A673 (cell line): Measurements from ENCODE around the gene PRKCI. TPM values are rescaled to one million over a fixed set of nuclear protein-coding genes. Genes with fewer than 3 reads are reported as not detected.

Experiments used
- BruUV-seq: library from RNA; stranded (reverse); fragments of 400-500 nt; replicated peaks from 2 replicates; lab custom pipeline; 2021; lab: Mats Ljungman, UMichigan
- CTCF ChIA-PET: fragments of 300-600 bp; sonication (Branson Sonifier 250); formaldehyde crosslinking; loops from one replicate; lab custom pipeline; 2022; ENCODE audit warnings: antibody characterized with exemption; lab: Charles Lee
- POLR2A ChIA-PET: fragments of 300-600 bp; sonication (Branson Sonifier 250); formaldehyde crosslinking; loops from one replicate; lab custom pipeline; 2022; ENCODE audit warnings: antibody characterized with exemption; ENCODE audit not compliant: low non-redundant PET; lab: Charles Lee
- DNase-seq: peaks from one replicate; pipeline ENCODE4 v3.0.0-alpha.2; 2015; ENCODE audit warnings: low spot score
- H3K27ac ChIP-seq: fragments of 200-600 bp; sonication (generic); 2 replicates; pipeline ENCODE4 v1.5.1; 2016; ENCODE audit warnings: mixed run types, low read depth, mild to moderate bottlenecking, mixed read lengths, antibody characterized with exemption, low read length; ENCODE audit not compliant: poor library complexity, severe bottlenecking
- H3K27me3 ChIP-seq: fragments of 200-600 bp; sonication (generic); replicated peaks from 2 replicates; pipeline ENCODE4 v1.6.1; 2017; ENCODE audit warnings: mixed run types, low read depth, mild to moderate bottlenecking, mixed read lengths, antibody characterized with exemption, low read length; ENCODE audit not compliant: insufficient read depth, poor library complexity
- H3K36me3 ChIP-seq: fragments of 200-600 bp; sonication (generic); 2 replicates; pipeline ENCODE4 v1.6.1; 2016; ENCODE audit warnings: mixed run types, mild to moderate bottlenecking, mixed read lengths, antibody characterized with exemption, low read length; ENCODE audit not compliant: insufficient read depth, poor library complexity, severe bottlenecking
- H3K4me1 ChIP-seq: fragments of 200-600 bp; sonication (generic); 2 replicates; pipeline ENCODE4 v1.6.1; 2017; ENCODE audit warnings: mixed run types, mild to moderate bottlenecking, mixed read lengths, antibody characterized with exemption, low read length; ENCODE audit not compliant: insufficient read depth, poor library complexity, severe bottlenecking
- H3K4me3 ChIP-seq: fragments of 200-600 bp; sonication (generic); 2 replicates; pipeline ENCODE4 v1.5.1; 2016; ENCODE audit warnings: low read depth, mixed run types, mild to moderate bottlenecking, mixed read lengths, low read length; ENCODE audit not compliant: poor library complexity, severe bottlenecking
- H3K9me3 ChIP-seq: fragments of 200-600 bp; sonication (generic); 2 replicates; pipeline ENCODE4 v1.6.1; 2016; ENCODE audit warnings: mixed run types, low read depth, mild to moderate bottlenecking, mixed read lengths, antibody characterized with exemption, low read length; ENCODE audit not compliant: poor library complexity, severe bottlenecking
- CTCF ChIP-seq: fragments of 300-800, 200-600 bp; sonication (generic); conservative IDR thresholded peaks from 2 replicates; pipeline ENCODE4 v1.5.1; 2017; ENCODE audit warnings: low read depth, mild to moderate bottlenecking, antibody characterized with exemption, low read length, moderate library complexity, mixed read lengths
- EZH2 ChIP-seq: fragments of 200-600 bp; sonication (generic); IDR thresholded peaks from 2 replicates; pipeline ENCODE4 v1.6.1; 2017; ENCODE audit warnings: borderline replicate concordance, low read depth, mild to moderate bottlenecking, mixed read lengths, antibody characterized with exemption, low read length; ENCODE audit not compliant: poor library complexity, severe bottlenecking
- intact Hi-C: fragments of 100-400 bp; cut with micrococcal nuclease; formaldehyde crosslinking; loops from one replicate; pipeline ENCODE4 v1.10.0; 2022; ENCODE audit not compliant: unreplicated experiment
- total RNA-seq: library from RNA; stranded (reverse); gene quantifications from 2 replicates; pipeline ENCODE4 v1.2.3, GENCODE V29; 2021

PRKCI gene
- total RNA-seq, 1 experiment from 2014 or later: 48.2 TPM

DNA sequence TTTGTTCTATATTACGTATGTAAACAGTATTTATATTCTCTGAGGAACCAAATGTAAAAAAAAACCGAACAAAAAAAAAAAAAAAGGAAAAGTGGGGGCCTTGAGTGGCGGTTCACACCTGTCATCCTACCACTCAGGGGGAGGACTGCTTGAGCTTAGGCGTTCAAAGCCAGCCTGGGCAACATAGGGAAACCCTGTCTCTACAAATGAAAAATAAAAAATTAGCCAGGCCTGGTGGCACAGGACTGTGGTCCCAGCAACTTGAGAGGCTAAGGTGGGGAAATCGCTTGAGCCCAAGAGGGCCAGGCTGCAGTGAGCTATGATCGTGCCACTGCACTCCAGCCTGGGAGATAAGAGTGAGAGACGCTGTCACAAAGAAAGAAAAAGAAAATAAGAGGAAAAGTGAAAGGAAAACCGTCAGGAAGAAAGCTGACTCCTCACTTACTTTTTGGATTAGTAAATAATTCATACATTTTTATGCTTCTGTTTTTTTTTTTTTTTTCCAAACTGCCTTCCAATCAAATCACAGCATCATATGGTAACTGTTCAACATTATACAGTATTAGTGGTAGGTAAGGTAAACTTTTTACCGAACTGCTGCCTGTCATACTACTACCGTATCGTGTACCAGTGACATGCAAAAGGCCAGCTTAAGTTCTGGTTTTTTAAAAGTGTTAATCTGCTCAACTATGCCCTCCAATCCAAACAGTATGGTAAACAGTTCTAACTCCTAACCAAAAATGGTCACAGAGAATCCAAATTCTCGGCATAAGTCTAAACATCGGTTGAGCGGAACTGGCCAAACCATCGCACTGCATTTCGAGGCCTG is 41.9 kb upstream of the PRKCI start:
- intact Hi-C loops: loop anchor here (10.0 kb wide), 1 partner anchor 515 kb away; no protein-coding TSS in a partner anchor
- Histone ChIP-seq H3K9me3 (no peaks in the 10 kb centered on the region), H3K4me3 (peak overlapping the region; percentile 82), H3K27ac (peak overlapping the region; percentile 93), H3K36me3 (peaks cover 30% of the 10 kb centered on the region), H3K4me1 (peaks cover 6% of the 10 kb centered on the region), H3K27me3 (no peaks in the 10 kb centered on the region)
- TF ChIP-seq CTCF: no peak
- no peak for TF ChIP-seq EZH2
- ChIA-PET CTCF (no interaction called here), POLR2A (interaction anchor here (0.9 kb wide), 1 partner anchor 159 kb away, joined by 3 read pairs; no protein-coding TSS in a partner anchor)
- BruUV-seq: TSS peak; percentile 51
- DNase-seq: peak; percentile 19

DNA sequence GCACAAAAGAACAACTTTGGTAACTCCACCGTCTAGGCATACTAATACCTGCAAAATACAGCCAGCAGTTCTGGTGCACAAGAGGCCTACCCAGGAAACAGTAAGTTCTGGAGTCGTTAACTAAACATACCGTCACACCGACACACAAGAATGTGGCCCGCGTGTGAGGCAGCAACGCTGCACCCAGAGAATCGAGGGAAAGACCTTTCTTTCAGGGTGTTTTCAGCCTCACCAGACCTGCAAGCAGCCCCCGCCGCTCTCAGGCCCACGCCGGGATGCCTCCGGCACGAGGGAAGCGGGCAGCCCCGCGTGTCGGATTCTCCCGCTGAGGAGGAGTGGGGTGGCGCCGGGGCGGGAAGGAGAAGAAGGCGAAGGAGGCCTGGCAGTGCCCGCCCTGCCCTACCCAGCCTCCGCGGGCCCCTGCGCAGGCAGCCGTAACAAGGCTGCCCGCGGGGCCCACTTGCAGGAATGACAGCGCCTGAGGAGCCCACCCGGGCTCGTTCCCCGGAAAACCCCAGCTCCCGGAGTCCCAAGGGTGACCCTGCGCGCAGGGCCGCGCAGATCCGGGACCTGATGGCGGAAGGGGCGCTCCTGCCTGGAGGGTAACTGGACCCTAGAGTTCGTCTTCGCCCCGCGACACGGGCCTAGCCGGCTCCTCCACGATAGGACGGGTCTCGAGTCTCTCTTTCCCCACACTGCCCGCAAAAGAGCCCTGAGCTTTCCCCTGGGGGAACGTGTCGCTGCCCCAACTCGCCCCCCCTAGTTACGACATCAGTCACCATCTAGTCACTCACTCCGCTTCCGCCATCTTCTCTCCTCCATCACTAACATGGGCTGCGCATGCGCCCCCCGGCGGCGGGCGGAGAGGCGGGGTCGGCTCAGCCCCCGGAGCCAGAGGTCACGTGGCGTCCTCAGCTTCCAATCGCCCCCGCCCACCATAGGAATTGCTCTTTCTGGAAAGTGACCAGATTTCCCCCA is 41.0 kb upstream of the PRKCI start, which contains the start of gene PHC3:
PHC3 (minus strand) TSS at position 826 of the 978 bp plus-strand sequence; CDS start at position 808, 18 bp downstream.
- Histone ChIP-seq H3K9me3 (no peaks in the 10 kb centered on the region), H3K27ac (peak within 1 kb of the TSS; percentile 93), H3K4me3 (peak within 1 kb of the TSS; percentile 82), H3K27me3 (no peaks in the 10 kb centered on the region), H3K4me1 (peaks cover 6% of the 10 kb centered on the region), H3K36me3 (peaks cover 25% of the 10 kb centered on the region)
- intact Hi-C loops: loop anchor here (10.0 kb wide), 1 partner anchor 514 kb away; no protein-coding TSS in a partner anchor
- ChIA-PET POLR2A (no interaction called here), CTCF (no interaction called here)
- peak; percentile 96 for DNase-seq
- no peak for TF ChIP-seq EZH2
- no peak for TF ChIP-seq CTCF
- no TSS peak for BruUV-seq
